GM21717 (cell line): ENCODE results near the gene ANO2.

Experiments
- ATAC-seq: cut with Tn5 transposase; IDR thresholded peaks from one replicate; pipeline ENCODE4 v1.9.1; 2021; ENCODE audit warnings: mild to moderate bottlenecking, moderate library complexity; ENCODE audit not compliant: unreplicated experiment

ANO2 gene

GRCh38 chr12:5587711-5588121 lies 357.3 kb downstream of the ANO2 start:
- no peak for ATAC-seq

DNA sequence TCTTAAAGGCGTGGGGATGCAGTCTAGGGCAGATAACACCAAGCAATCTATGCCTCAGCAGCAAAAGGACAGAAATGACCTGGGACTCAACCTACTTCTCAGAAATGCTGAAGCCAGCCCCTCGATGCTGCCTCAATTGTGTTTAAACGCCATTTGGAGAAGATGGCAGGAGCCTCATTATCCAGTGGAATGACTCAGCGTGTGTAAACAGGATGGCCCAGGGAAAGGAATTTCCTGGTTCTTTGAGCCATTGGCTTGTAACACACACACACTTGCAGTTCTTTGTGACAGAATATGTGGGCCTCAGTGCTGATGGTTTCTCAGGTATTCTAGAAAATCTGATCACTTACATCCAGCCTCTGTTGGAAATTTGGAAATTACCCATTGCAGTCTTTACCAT lies 358.9 kb downstream of the ANO2 start:
- ATAC-seq: no peak

DNA sequence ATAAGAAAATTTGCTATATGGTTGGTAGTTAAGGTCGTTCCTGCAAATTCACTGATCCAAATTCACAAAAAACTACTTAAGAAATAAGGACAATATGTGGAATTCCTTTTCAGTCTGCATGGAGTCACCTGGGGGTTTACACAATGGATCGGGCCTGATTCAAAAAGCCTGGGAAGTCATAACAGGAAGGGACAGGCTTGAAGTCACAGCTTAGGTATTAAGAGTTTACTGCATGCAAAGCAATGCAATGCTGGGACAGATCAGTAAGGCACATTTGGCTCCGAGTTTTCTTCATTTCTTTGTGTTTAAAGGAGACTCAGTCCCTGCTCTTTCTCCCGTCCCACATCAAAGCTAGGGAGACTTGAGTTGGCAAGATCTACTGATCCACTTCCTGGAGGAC lies 359.9 kb downstream of the ANO2 start:
- ATAC-seq: no peak

- ATAC-seq: no peak
Measured at GRCh38 chr12:5584412-5585175, 360.5 kb downstream of the ANO2 start.

- no peak for ATAC-seq
Measured at GRCh38 chr12:5582541-5582940, 362.5 kb downstream of the ANO2 start.

GRCh38 chr12:5582018-5582417 lies 363.0 kb downstream of the ANO2 start:
- no peak for ATAC-seq

DNA sequence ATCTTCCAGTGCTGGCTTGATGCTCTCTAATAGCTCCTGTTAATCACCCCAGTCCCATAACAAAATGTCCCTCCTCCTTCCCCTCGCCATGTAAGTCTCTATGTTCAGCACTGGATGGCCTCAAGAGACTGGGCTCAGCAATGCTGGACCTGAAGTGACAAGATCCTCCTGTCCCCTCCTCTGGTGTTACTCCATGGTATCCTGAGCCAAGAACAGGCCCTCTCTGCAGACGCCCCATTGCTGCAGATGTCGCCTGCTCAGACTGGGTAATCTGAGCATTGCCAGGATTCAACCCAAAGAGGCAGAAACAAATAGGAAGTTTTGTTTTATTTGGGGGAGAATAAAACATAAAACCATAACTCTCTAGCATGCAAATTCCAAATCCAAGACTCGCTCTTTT lies 363.4 kb downstream of the ANO2 start:
- no peak for ATAC-seq

- ATAC-seq: no peak
Measured at GRCh38 chr12:5581019-5581418, 364.0 kb downstream of the ANO2 start.

GRCh38 chr12:5578775-5579174 lies 366.3 kb downstream of the ANO2 start:
- no peak for ATAC-seq

GRCh38 chr12:5577741-5578140 lies 367.3 kb downstream of the ANO2 start:
- no peak for ATAC-seq

DNA sequence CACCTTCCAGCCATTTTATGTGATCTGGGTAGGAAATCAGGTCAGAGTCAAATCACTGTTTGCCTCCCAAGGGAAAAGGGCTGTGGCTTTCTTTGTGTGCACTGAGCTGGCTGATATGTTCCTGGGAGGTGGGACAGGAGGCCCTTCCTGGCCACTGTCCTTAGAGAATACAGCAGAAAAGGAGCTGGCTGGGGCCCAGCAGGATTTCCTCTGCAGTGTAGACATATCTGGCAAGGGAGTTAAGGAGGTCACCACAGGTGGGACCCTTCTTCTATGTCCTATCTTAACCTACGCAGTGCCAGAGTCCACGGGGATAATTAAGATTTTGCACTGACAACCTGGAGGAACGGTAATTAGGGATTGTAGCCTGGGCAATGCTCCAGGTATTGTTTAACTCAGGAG lies 367.8 kb downstream of the ANO2 start:
- no peak for ATAC-seq

- no peak for ATAC-seq
Measured at GRCh38 chr12:5575987-5576386, 369.1 kb downstream of the ANO2 start.

DNA sequence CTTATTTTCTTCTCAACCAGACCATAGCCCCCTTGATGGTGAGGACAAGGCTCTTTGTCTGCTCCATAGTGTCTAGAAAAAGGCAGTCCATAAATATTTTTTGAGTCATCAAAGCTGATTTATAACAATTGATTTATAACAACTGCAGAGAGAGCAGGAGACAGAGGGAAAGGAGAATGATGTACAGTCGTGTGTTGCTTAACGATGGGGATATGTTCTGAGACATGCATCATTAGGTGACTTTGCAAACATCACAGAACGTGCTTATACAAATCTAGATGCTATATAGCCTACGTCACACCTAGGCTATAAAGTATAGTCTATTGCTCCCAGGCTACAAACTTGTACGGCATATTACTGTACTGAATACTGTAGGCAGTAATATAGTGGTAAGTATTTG lies 369.8 kb downstream of the ANO2 start:
- ATAC-seq: no peak

GRCh38 chr12:5573390-5573789 lies 371.7 kb downstream of the ANO2 start:
- no peak for ATAC-seq

- no peak for ATAC-seq
Measured at GRCh38 chr12:5571115-5571514, 373.9 kb downstream of the ANO2 start.

DNA sequence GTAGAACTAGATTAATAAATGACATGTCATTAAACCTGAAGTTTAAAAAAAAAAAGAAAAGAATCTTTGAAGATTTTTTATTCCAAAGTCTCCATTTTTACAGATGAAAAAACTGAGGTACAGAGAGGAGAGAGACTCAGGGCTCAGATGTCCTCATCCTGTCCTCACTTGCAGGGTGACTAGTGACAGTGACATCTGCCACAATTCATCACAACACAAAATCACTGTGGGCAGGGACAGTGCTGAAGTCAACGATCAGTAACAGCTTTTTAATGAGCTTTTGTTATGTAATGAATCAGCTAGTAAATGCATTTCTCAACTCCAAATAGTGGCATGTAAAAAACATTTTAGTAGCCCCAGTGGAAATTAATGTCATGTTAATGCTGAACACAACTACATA lies 374.6 kb downstream of the ANO2 start:
- ATAC-seq: no peak

GRCh38 chr12:5568325-5568981 lies 376.6 kb downstream of the ANO2 start:
- no peak for ATAC-seq

DNA sequence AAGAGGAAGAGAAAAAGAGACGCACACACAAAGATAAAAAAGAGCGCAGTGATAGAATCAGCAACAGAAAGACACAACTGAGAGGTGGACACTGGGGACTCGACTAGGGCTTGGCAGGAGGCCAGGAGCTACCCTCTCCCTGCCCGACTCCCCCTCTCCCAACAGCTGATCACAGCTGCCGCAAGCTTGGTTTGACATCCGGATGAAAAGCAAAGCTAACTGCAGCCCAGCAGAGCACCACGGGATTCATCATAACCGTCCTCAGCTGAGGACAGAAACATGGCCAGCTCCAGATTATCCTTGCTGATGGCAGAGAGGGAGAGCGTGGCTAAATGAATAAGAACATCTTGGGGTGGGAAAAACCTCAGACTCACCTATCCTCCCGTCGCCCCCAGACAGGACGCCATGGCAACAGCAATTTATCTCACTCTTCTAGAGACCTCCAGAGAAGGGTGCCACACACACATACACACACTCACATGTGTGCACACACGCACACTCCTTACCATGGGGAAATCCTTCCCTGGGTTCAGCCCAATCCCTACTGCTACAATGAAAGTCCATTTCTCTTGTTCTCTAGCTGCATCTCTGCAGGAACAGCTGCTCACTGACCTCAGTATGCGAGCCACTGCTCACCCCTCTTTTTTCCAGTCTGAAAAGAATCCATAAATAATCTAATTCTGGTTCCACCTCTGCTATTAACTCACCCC lies 377.9 kb downstream of the ANO2 start:
- no peak for ATAC-seq

- no peak for ATAC-seq
Measured at GRCh38 chr12:5565933-5566599, 379.0 kb downstream of the ANO2 start.

DNA sequence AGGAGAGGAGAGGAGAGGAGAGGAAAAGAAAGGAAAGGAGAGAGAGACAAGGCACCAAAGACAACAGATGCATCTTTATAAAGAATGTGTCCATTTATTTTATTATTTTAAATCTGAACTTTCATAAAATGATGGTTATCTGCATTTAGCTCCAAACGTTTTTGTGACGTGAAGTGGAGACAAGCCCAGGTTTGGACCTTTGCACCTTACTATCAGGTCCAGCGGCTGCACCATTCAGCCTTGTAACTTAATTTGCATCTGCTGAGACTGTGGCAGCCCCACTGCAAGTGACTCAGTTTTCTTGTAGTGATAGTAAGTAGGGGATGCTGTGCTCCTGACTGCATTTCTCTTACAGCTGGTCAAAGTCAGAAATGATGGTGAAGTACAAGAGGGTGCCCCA lies 382.5 kb downstream of the ANO2 start:
- ATAC-seq: no peak

GRCh38 chr12:5561846-5562245 lies 383.2 kb downstream of the ANO2 start:
- no peak for ATAC-seq
